Spleen (tissue), 7 donors: ENCODE results near the gene SLC25A3.

Source experiments
- POLR2A ChIP-seq, 3 donors: fragments of 450-650 bp; IDR thresholded peaks; one replicate each; pipeline ENCODE4 v1.5.1; 2017; ENCODE audit warnings: antibody characterized with exemption in 3 of 3, mild to moderate bottlenecking in 1 of 3
- POLR2AphosphoS5 ChIP-seq, 3 donors: sonication (generic); formaldehyde crosslinking; IDR thresholded peaks; one replicate each; pipeline ENCODE4 v1.5.1; 2017; ENCODE audit warnings: antibody characterized with exemption in 3 of 3
- TF ChIP-seq, protein P1 (sequence below), 11 experiments: fragments of 200-600 bp in 7 of 11; fragments of 450-650 bp in 4 of 11; sonication (generic) in 4 of 11; IDR thresholded peaks in 8 of 11; conservative IDR thresholded peaks in 3 of 11; 1 replicate in 7 of 11; 2 replicates in 4 of 11; pipeline versions ENCODE4 v1.4.0 to v1.8.0; 2016 to 2021; ENCODE audit warnings: antibody characterized with exemption in 11 of 11, inconsistent platforms in 4 of 11, mild to moderate bottlenecking in 1 of 11
- donor health status: DM: no; HTN: no; CAD: no; lungs with moderate emphysema.
- donor health status: DM: no; HTN: no; CAD: no.
- donor health status: DM: no; HTN: no; CAD: no.

DNA sequence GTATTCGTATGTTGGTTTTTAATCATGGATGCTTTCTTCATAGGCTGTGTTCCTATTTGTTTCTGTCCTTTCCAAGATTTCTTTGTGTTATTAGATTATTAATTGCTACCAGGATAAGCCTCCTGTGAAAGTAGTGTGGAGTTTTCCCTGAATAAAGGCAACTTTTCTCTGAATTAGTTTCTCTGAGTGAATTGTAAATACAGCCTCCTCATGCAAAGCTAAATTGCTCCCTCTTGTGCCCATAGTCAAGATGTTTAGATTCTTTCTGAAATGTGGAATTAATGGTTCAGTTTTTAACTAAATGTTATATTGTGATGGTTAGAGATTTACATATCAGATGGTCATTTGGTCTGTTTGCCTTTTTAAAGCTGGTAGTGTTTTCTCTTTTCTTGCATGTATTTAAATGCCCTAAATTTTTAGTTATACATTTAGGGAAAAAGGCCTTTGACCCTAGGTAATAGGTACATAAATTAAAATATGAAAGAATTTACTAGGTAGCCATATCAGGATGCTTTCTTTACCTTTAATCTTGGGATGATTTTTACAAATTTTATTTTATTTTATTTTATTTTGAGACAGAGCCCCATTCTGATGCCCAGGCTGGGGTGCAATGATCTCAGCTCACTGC lies 60.5 kb downstream of the SLC25A3 start:
- TF ChIP-seq, protein P1, sequence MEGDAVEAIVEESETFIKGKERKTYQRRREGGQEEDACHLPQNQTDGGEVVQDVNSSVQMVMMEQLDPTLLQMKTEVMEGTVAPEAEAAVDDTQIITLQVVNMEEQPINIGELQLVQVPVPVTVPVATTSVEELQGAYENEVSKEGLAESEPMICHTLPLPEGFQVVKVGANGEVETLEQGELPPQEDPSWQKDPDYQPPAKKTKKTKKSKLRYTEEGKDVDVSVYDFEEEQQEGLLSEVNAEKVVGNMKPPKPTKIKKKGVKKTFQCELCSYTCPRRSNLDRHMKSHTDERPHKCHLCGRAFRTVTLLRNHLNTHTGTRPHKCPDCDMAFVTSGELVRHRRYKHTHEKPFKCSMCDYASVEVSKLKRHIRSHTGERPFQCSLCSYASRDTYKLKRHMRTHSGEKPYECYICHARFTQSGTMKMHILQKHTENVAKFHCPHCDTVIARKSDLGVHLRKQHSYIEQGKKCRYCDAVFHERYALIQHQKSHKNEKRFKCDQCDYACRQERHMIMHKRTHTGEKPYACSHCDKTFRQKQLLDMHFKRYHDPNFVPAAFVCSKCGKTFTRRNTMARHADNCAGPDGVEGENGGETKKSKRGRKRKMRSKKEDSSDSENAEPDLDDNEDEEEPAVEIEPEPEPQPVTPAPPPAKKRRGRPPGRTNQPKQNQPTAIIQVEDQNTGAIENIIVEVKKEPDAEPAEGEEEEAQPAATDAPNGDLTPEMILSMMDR (IDR thresholded peaks at IDR 0.05 in 8 of 11, conservative IDR thresholded peaks at IDR 0.05 in 3 of 11), result peak in 9 of 11 experiments; percentile 26 to 63 (median 59)
- TF ChIP-seq POLR2A (IDR thresholded peaks at IDR 0.05), result no peak
- no peak for TF ChIP-seq POLR2AphosphoS5 (IDR thresholded peaks at IDR 0.05)
